H9 (cell line): ENCODE measurements around the gene CMYA5. TPM values are rescaled to one million over a fixed set of nuclear protein-coding genes. Genes with fewer than 3 reads are reported as not detected.

ENCODE experiments used
- DNase-seq: peaks from one replicate; pipeline ENCODE4 v3.0.0-alpha.2; 2017
- H2AFZ ChIP-seq: one replicate; pipeline ENCODE4 v1.6.1; 2013; ENCODE audit warnings: mild to moderate bottlenecking, low read length, control low read depth, moderate library complexity
- H2AK5ac ChIP-seq: 2 replicates; pipeline ENCODE4 v1.6.1; 2013; ENCODE audit warnings: low read length, control low read depth, mixed read lengths; ENCODE audit not compliant: insufficient read length
- H2BK120ac ChIP-seq: one replicate; pipeline ENCODE4 v1.6.1; 2013; ENCODE audit warnings: low read depth, mild to moderate bottlenecking, low read length, control low read depth, inconsistent platforms; ENCODE audit not compliant: poor library complexity, severe bottlenecking
- H2BK12ac ChIP-seq: 2 replicates; pipeline ENCODE4 v1.6.1; 2013; ENCODE audit warnings: low read length, control low read depth, mixed read lengths, low read depth; ENCODE audit not compliant: insufficient read length
- H2BK15ac ChIP-seq: 2 replicates; pipeline ENCODE4 v1.6.1; 2013; ENCODE audit warnings: low read depth, low read length, control low read depth
- H2BK20ac ChIP-seq: one replicate; pipeline ENCODE4 v1.6.1; 2013; ENCODE audit warnings: low read depth, mild to moderate bottlenecking, low read length, control low read depth, inconsistent platforms; ENCODE audit not compliant: poor library complexity, severe bottlenecking
- H2BK5ac ChIP-seq: 2 replicates; pipeline ENCODE4 v1.6.1; 2013; ENCODE audit warnings: low read length, control low read depth, mixed read lengths; ENCODE audit not compliant: insufficient read length
- H3K14ac ChIP-seq: 2 replicates; pipeline ENCODE4 v1.6.1; 2013; ENCODE audit warnings: low read length, control low read depth; ENCODE audit not compliant: insufficient read depth
- H3K18ac ChIP-seq: 2 replicates; pipeline ENCODE4 v1.6.1; 2013; ENCODE audit warnings: low read depth, mild to moderate bottlenecking, mixed read lengths, low read length, control low read depth; ENCODE audit not compliant: insufficient read length
- H3K23ac ChIP-seq: 2 replicates; pipeline ENCODE4 v1.6.1; 2013; ENCODE audit warnings: low read length, control low read depth, mixed read lengths, low read depth; ENCODE audit not compliant: insufficient read length
- H3K23me2 ChIP-seq: 2 replicates; pipeline ENCODE4 v1.6.1; 2013; ENCODE audit warnings: low read depth, mild to moderate bottlenecking, mixed read lengths, low read length, control low read depth; ENCODE audit not compliant: insufficient read length, poor library complexity, severe bottlenecking
- H3K27ac ChIP-seq: 2 replicates; pipeline ENCODE4 v1.5.1; 2013; ENCODE audit warnings: low read length, control low read depth, mixed read lengths, low read depth; ENCODE audit not compliant: insufficient read length
- H3K27me3 ChIP-seq: 2 replicates; pipeline ENCODE4 v1.6.1; 2013; ENCODE audit warnings: low read length, control low read depth, inconsistent platforms; ENCODE audit not compliant: insufficient read depth
- H3K4ac ChIP-seq: 2 replicates; pipeline ENCODE4 v1.6.1; 2013; ENCODE audit warnings: low read depth, mild to moderate bottlenecking, control low read depth, inconsistent platforms, low read length, moderate library complexity
- H3K4me1 ChIP-seq: 2 replicates; pipeline ENCODE4 v1.6.1; 2013; ENCODE audit warnings: low read length, control low read depth, inconsistent platforms; ENCODE audit not compliant: insufficient read depth
- H3K4me2 ChIP-seq: 2 replicates; pipeline ENCODE4 v1.6.1; 2013; ENCODE audit warnings: low read length, control low read depth, mixed read lengths; ENCODE audit not compliant: insufficient read length, insufficient read depth
- H3K56ac ChIP-seq: 2 replicates; pipeline ENCODE4 v1.6.1; 2013; ENCODE audit warnings: low read depth, mild to moderate bottlenecking, mixed read lengths, low read length, control low read depth; ENCODE audit not compliant: insufficient read length
- H3K79me1 ChIP-seq: 2 replicates; pipeline ENCODE4 v1.6.1; 2013; ENCODE audit warnings: low read depth, mild to moderate bottlenecking, moderate library complexity, low read length, control low read depth, inconsistent platforms; ENCODE audit not compliant: insufficient read depth, poor library complexity, severe bottlenecking
- H3K79me2 ChIP-seq: 2 replicates; pipeline ENCODE4 v1.6.1; 2013; ENCODE audit warnings: low read length, control low read depth, inconsistent platforms; ENCODE audit not compliant: insufficient read depth
- H3K9ac ChIP-seq: 2 replicates; pipeline ENCODE4 v1.6.1; 2013; ENCODE audit warnings: low read length, control low read depth, mixed read lengths; ENCODE audit not compliant: insufficient read length; ENCODE audit errors: extremely low read depth
- H3K9me3 ChIP-seq: one replicate; pipeline ENCODE4 v1.6.1; 2013; ENCODE audit warnings: low read depth, low read length, inconsistent platforms; ENCODE audit not compliant: control insufficient read depth
- H3T11ph ChIP-seq: one replicate; pipeline ENCODE4 v1.6.1; 2013; ENCODE audit warnings: mild to moderate bottlenecking, low read length, control low read depth, inconsistent platforms
- H4K20me1 ChIP-seq: one replicate; pipeline ENCODE4 v1.6.1; 2013; ENCODE audit not compliant: control insufficient read depth, insufficient read length, insufficient read depth
- H4K5ac ChIP-seq: 2 replicates; pipeline ENCODE4 v1.6.1; 2013; ENCODE audit warnings: low read depth, mild to moderate bottlenecking, mixed read lengths, low read length, control low read depth; ENCODE audit not compliant: insufficient read length
- H4K8ac ChIP-seq: replicated peaks from 2 replicates; pipeline ENCODE4 v1.6.1; 2013; ENCODE audit warnings: low read length, control low read depth, mixed read lengths, low read depth; ENCODE audit not compliant: insufficient read length
- H4K91ac ChIP-seq: 2 replicates; pipeline ENCODE4 v1.6.1; 2013; ENCODE audit warnings: low read depth, mild to moderate bottlenecking, moderate library complexity, mixed read lengths, low read length, control low read depth; ENCODE audit not compliant: insufficient read length
- H3K27ac Mint-ChIP-seq, 3 experiments: 2 replicates in 2 of 3; 3 replicates in 1 of 3; pipeline ENCODE4 v1.8.0; 2020 to 2021; ENCODE audit warnings: mixed read lengths in 3 of 3, mild to moderate bottlenecking in 1 of 3, moderate library complexity in 1 of 3
- H3K27me3 Mint-ChIP-seq: 2 replicates; pipeline ENCODE4 v1.8.0; 2021; ENCODE audit warnings: low read depth, mild to moderate bottlenecking, moderate library complexity, mixed read lengths
- H3K36me3 Mint-ChIP-seq, 3 experiments: 2 replicates in 2 of 3; 3 replicates in 1 of 3; pipeline ENCODE4 v1.8.0; 2020 to 2021; ENCODE audit warnings: low read depth in 3 of 3, mixed read lengths in 3 of 3; ENCODE audit not compliant: insufficient read depth in 1 of 3
- H3K4me1 Mint-ChIP-seq, 2 experiments: 2 replicates each; pipeline ENCODE4 v1.8.0; 2020; ENCODE audit warnings: mixed read lengths in 2 of 2
- H3K4me3 Mint-ChIP-seq, 2 experiments: 2 replicates in 1 of 2; 3 replicates in 1 of 2; pipeline ENCODE4 v1.8.0; 2020 to 2021; ENCODE audit warnings: mild to moderate bottlenecking in 2 of 2, mixed read lengths in 2 of 2, moderate library complexity in 1 of 2
- H3K9me3 Mint-ChIP-seq, 2 experiments: 2 replicates in 1 of 2; 3 replicates in 1 of 2; pipeline ENCODE4 v1.8.0; 2020; ENCODE audit warnings: mild to moderate bottlenecking in 2 of 2, mixed read lengths in 2 of 2, moderate library complexity in 1 of 2
- WGBS: extraction: QIAGEN DNeasy Blood & Tissue Kit; methylation state at CpG from one replicate; pipeline ENCODE4 v1.1.7; 2013; ENCODE audit warnings: missing lambda C conversion rate, low lambda C conversion rate, mixed read lengths; ENCODE audit not compliant: insufficient read length; ENCODE audit errors: extremely low coverage; 5-methylcytosine and 5-hydroxymethylcytosine counted together
- total RNA-seq: library from RNA; stranded (reverse); gene quantifications from 2 replicates; pipeline ENCODE4 v1.2.1, GENCODE V29; 2021
- TF ChIP-seq, protein P1 (sequence below): fragments of 200-600 bp; sonication (generic); conservative IDR thresholded peaks from 3 replicates; pipeline ENCODE4 v1.8.0; 2021; ENCODE audit warnings: antibody characterized with exemption, mild to moderate bottlenecking

CMYA5 gene
- total RNA-seq, 1 experiment from 2014 or later, result 1.8 TPM

- Mint-ChIP-seq H3K27me3 (no peaks in the 10 kb centered on the region), H3K36me3 (peaks cover 6 to 33% (median 32%) of the 10 kb centered on the region in 3 experiments), H3K4me1 (peaks cover 0 to 3% of the 10 kb centered on the region in 2 experiments; a peak in 1 of 4 replicates), H3K9me3 (no peaks in the 10 kb centered on the region), H3K4me3 (no peak overlapping the region), H3K27ac (no peak overlapping the region)
- Histone ChIP-seq H3K9ac (no peak overlapping the region), H4K91ac (no peak overlapping the region), H3K23me2 (no peaks in the 10 kb centered on the region), H4K8ac (no peak overlapping the region), H3K79me1 (peaks cover 3% of the 10 kb centered on the region), H3K27ac (no peak overlapping the region), H3K4me1 (no peaks in the 10 kb centered on the region), H2BK120ac (no peak overlapping the region), H3K27me3 (no peaks in the 10 kb centered on the region), H2BK5ac (no peak overlapping the region), H2BK12ac (no peak overlapping the region), H3K79me2 (no peaks in the 10 kb centered on the region), H3K4me2 (no peak overlapping the region), H3T11ph (no peak overlapping the region), H2AK5ac (no peak overlapping the region), H2BK20ac (no peak overlapping the region), H4K20me1 (no peaks in the 10 kb centered on the region), H3K18ac (no peak overlapping the region), H3K9me3 (no peaks in the 10 kb centered on the region), H2AFZ (no peak overlapping the region), H3K4ac (no peak overlapping the region), H3K56ac (no peak overlapping the region), H3K23ac (no peak overlapping the region), H3K14ac (no peak overlapping the region), H2BK15ac (no peak overlapping the region), H4K5ac (no peak overlapping the region)
- no peak for DNase-seq
- WGBS, result no CpG with 5 or more reads among the region's 1 CpG
- TF ChIP-seq, protein P1, sequence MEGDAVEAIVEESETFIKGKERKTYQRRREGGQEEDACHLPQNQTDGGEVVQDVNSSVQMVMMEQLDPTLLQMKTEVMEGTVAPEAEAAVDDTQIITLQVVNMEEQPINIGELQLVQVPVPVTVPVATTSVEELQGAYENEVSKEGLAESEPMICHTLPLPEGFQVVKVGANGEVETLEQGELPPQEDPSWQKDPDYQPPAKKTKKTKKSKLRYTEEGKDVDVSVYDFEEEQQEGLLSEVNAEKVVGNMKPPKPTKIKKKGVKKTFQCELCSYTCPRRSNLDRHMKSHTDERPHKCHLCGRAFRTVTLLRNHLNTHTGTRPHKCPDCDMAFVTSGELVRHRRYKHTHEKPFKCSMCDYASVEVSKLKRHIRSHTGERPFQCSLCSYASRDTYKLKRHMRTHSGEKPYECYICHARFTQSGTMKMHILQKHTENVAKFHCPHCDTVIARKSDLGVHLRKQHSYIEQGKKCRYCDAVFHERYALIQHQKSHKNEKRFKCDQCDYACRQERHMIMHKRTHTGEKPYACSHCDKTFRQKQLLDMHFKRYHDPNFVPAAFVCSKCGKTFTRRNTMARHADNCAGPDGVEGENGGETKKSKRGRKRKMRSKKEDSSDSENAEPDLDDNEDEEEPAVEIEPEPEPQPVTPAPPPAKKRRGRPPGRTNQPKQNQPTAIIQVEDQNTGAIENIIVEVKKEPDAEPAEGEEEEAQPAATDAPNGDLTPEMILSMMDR, result no peak
These were observed 48.2 kb upstream of the CMYA5 start for GRCh38 chr5:79641414-79641813.
